ENCODE results near the gene MALRD1.

- TF ChIP-seq POLR2A (IDR thresholded peaks at IDR 0.05) (no peak), CTCF (IDR thresholded peaks at IDR 0.05) (no peak)
These were observed 253.5 kb downstream of the MALRD1 start for GRCh38 chr10:19302117-19302516.

All from lower leg skin (tissue), 3 donors.